GM23338 (cell line): ENCODE data around the gene FGD4.

Experiments used
- CREB1 ChIP-seq: fragments of 250-450 bp; sonication (Bioruptor Pico); IDR thresholded peaks from 2 replicates; pipeline ENCODE4 v1.5.0; 2020; ENCODE audit warnings: low read depth, mild to moderate bottlenecking, moderate library complexity
- CTCF ChIP-seq, 2 experiments: fragments of 200-600 bp in 1 of 2; sonication (generic) in 1 of 2; conservative IDR thresholded peaks; 2 replicates each; pipeline versions ENCODE4 v1.5.1 to v1.6.1; 2016 to 2017; ENCODE audit warnings: antibody characterized with exemption in 2 of 2, low read depth in 2 of 2, mild to moderate bottlenecking in 2 of 2, moderate library complexity in 1 of 2
- EZH2 ChIP-seq: fragments of 200-600 bp; sonication (generic); IDR thresholded peaks from one replicate; pipeline ENCODE4 v1.8.0; 2017; ENCODE audit warnings: antibody characterized with exemption, mild to moderate bottlenecking, low read depth; ENCODE audit not compliant: unreplicated experiment
- POLR2AphosphoS5 ChIP-seq: IDR thresholded peaks from 2 replicates; pipeline ENCODE4 v1.6.1; 2016; ENCODE audit warnings: antibody characterized with exemption, low read depth

- no peak for TF ChIP-seq EZH2
- TF ChIP-seq POLR2AphosphoS5 = no peak
- TF ChIP-seq CTCF (conservative IDR thresholded peaks at IDR 0.05; ENCODE audit: low read depth in 2 of 2) = no peak
- no peak for TF ChIP-seq CREB1
Measured at GRCh38 chr12:32431025-32431424, 31.7 kb downstream of the FGD4 start.
